ENCODE data around the gene SSX4B.
"Not testable (repeated sequence)": the region's sequence is repeated elsewhere in the genome, so short reads cannot be mapped to it uniquely, and the experiment has no call there.

SSX4B gene

DNA sequence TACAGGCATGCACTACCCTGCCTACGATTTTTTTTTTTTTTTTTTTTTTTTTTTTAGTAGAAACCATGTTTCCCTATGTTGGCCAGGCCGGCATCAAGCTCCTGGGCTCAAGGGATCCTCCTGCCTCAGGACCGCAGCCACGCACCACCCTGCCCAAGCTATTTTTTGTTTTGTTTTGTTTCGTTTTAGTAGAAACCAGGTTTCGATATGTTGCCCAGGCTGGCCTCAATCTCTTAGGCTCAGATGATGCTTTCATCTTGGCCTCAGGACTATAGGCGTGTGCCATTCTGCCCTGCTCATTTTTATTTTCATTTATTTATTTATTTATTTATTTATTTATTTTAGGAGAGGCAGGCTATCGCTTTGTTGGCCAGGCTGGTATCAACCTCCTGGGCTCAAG is 54.1 kb downstream of the SSX4B start:
- in situ Hi-C loops (cut with HindIII; ENCODE audit: low pct_ligation_motif_present, low pct_unique_long_range_greater_than_20kb, low sequenced_read_pairs): no loop called here
- DNase-seq: no peak

DNA sequence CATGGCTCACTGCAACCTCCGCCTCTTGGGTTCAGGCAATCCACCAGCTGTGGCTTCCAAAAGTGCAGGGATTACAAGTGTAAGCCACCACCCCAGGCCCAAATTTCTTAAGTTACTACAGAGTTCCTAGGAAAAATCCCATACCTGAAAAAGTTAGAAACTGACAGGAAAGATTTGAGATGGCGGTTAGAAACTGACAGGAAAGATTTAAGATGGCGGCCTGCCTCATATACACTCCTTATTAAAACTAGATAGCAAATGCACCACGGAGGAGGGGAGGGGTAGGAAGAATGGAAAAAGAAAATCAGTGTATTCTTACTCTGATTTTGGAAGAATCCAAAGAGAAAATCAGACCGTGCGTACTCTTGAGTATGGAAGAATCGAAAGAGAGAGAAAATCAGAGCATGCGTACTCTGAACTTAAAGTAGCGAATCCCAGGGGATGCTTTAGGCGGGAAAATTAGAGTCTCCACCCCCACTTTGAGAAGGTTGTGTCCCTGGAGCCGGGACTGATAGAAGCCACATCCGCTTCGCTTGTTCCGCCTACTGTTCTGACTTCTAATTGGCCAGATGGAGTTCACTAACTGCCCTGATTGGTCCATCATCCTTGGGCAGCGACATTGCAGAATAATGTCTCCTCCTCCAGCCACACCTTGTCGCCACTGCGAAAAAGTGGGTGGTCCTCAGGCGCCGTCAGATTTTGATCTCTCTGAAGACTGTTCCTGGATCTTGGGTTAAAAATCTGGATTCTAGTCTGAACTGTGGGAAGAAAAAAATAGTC is 55.3 kb downstream of the SSX4B start, which contains the start of gene SSX3:
Gene SSX3, minus strand, starts transcription at position 389 of the 780 bp plus-strand sequence. CDS start 1,454 bp downstream, outside the sequence.
- in situ Hi-C loops (cut with HindIII; ENCODE audit: low pct_ligation_motif_present, low pct_unique_long_range_greater_than_20kb, low sequenced_read_pairs); DNase-seq: not testable (repeated sequence)
